Measurements from ENCODE around the gene USP9Y.
A peak's percentile ranks its signal among the peaks of the same experiment; 100 is the strongest.

Gene USP9Y

GRCh38 chrY:12808046-12808445, 107.0 kb downstream of the USP9Y start:
- peak; percentile 22 for DNase-seq

- DNase-seq, result peak; percentile 39
Observed at GRCh38 chrY:12809034-12809433, 108.0 kb downstream of the USP9Y start.

GRCh38 chrY:12823408-12823807, 122.4 kb downstream of the USP9Y start:
- DNase-seq, result peak; percentile 5

GRCh38 chrY:12826791-12827190, 125.8 kb downstream of the USP9Y start:
- peak; percentile 47 for DNase-seq

DNA sequence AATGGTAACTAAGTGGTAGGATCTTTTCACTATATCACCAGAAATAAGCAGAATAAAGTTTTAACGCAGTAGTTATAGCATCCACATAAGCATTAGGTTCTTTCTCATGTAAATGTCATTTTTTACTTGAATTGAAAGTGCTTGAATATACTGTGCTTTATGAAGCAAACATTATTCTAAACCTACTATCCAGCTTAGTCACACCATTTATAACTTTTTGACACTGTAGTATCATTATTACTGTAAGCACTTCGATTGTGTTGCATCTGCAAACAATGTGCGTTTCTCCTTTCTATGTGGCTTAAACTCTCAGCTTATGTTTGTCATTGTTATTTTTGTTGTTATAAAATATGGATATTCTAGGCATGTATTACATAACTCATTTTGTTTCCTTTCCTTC, 132.3 kb downstream of the USP9Y start:
- no peak for DNase-seq

GRCh38 chrY:12837550-12837949, 136.5 kb downstream of the USP9Y start:
- DNase-seq, result no peak

DNA sequence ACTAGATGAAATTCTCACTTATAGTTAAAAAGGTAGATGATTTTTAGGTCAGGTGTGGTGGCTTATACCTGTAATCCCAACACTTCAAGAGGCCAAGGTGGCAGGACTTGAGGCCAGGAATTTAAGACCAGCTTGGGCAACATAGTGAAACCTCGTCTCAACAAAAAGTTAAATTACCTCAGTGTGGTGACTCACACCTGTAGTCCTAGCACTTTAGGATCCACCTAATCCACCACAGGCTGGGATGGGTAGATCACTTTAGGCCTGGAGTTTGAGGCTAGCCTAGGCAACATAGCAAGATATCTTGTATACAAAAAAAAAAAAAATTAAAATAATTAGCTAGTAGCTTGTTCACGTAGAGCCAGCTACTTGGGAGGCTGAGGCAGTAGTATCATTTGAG, 140.3 kb downstream of the USP9Y start:
- no peak for DNase-seq

- DNase-seq, result no peak
Observed at GRCh38 chrY:12846793-12847192, 145.8 kb downstream of the USP9Y start.

- DNase-seq, result peak; percentile 11
Observed at GRCh38 chrY:12855791-12856275, 154.8 kb downstream of the USP9Y start.

DNA sequence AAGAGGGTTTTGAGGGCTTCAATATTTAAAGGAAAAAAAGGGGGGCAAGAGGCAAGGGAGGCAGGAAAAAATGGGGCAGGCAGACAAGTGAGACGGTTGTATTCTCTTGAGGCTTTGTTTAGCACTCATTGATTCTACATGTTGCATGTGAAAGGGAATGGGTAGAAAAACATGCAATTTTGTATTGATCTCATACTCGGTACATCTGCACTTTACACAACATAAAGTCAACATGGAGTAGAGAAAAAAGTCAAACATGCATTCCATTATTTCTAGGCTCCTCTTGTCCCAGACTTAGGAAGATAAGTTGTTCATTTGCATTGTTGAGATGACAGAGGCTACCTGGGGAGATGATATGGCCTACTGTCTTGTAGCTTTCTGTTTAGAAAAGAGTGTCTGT, 166.9 kb downstream of the USP9Y start:
- no peak for DNase-seq

- DNase-seq, result no peak
Observed at GRCh38 chrY:12896973-12897372, 195.9 kb downstream of the USP9Y start.

DNA sequence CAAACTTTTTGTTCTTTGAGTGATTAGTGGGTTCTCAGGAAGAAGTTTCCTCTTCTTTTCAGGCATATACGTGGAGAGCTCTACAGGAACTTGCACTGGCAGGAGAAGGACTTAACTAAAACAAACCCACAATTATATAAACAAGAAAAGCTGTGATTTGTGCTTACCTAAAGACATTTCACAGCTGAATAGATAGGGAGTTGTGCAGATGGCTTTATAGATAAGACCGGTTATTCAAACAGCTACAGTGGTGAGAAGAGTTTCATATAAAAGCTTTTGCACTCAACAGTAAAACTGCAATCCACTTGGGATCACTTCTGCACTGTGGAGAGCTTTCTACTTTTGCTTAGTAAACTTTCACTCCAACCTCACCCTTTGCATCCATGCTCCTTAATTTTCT, 197.6 kb downstream of the USP9Y start:
- no peak for DNase-seq

- DNase-seq, result peak; percentile 91
Observed at GRCh38 chrY:12904618-12905516, 203.8 kb downstream of the USP9Y start, which contains the start of gene DDX3Y. Gene DDX3Y (plus strand): TSS chrY:12904868. CDS start chrY:12904937, 69 bp downstream.

- peak; percentile 72 for DNase-seq
Observed at GRCh38 chrY:12905517-12905872, 204.5 kb downstream of the USP9Y start.

- peak; percentile 16 for DNase-seq
Observed at GRCh38 chrY:12905895-12906294, 204.9 kb downstream of the USP9Y start.
